ENCODE measurements around the gene CDH11.

DNA sequence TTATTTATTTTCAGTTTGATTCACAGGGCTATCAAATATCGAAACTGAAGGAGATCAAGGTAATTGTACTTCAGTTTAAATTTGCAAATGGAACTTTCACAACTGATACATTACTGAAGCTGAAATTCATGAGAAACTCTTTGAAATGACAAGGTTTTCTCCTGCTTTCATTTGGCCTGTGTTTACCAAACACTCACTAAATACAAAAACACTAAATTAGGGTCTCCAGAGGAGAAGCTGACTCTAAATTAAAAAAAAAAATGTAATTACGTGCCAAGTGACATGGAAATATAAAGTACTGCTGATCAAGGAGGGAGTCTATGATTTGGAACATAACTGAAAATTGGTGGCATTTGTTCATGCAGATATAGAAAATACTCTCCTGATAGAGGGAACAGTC, 205.8 kb downstream of the CDH11 start:
- TF ChIP-seq SRF (CRISPR knock-in tag; IDR thresholded peaks at IDR 0.05): no peak
- TF ChIP-seq MAFK (IDR thresholded peaks at IDR 0.05; ENCODE audit: low read length): no peak
- TF ChIP-seq HNRNPUL1 (IDR thresholded peaks at IDR 0.05; ENCODE audit: low read length): no peak
- TF ChIP-seq ELF4 (CRISPR knock-in tag; IDR thresholded peaks at IDR 0.05): no peak
- TF ChIP-seq, protein P1, sequence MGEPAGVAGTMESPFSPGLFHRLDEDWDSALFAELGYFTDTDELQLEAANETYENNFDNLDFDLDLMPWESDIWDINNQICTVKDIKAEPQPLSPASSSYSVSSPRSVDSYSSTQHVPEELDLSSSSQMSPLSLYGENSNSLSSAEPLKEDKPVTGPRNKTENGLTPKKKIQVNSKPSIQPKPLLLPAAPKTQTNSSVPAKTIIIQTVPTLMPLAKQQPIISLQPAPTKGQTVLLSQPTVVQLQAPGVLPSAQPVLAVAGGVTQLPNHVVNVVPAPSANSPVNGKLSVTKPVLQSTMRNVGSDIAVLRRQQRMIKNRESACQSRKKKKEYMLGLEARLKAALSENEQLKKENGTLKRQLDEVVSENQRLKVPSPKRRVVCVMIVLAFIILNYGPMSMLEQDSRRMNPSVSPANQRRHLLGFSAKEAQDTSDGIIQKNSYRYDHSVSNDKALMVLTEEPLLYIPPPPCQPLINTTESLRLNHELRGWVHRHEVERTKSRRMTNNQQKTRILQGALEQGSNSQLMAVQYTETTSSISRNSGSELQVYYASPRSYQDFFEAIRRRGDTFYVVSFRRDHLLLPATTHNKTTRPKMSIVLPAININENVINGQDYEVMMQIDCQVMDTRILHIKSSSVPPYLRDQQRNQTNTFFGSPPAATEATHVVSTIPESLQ (CRISPR knock-in tag; IDR thresholded peaks at IDR 0.05): no peak
- TF ChIP-seq, protein P2, sequence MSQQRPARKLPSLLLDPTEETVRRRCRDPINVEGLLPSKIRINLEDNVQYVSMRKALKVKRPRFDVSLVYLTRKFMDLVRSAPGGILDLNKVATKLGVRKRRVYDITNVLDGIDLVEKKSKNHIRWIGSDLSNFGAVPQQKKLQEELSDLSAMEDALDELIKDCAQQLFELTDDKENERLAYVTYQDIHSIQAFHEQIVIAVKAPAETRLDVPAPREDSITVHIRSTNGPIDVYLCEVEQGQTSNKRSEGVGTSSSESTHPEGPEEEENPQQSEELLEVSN (IDR thresholded peaks at IDR 0.05; ENCODE audit: borderline replicate concordance in 1 of 2, extremely low read depth in 1 of 2, insufficient read depth in 1 of 2, insufficient read length in 1 of 2, low read depth in 1 of 2, low read length in 1 of 2, poor library complexity in 1 of 2, severe bottlenecking in 1 of 2): no peak

Data from K562 (cell line).